Ramos (cell line): Measurements from ENCODE around the gene GSTCD.
"Not testable (repeated sequence)": the region's sequence is repeated elsewhere in the genome, so short reads cannot be mapped to it uniquely, and the experiment has no call there.

Experiments used
- in situ Hi-C: fragments of 300-500 bp; cut with MboI; formaldehyde crosslinking; loops from one replicate; pipeline ENCODE4 v1.14.3; 2022; ENCODE audit warnings: low sequenced_read_pairs; ENCODE audit not compliant: unreplicated experiment

Gene GSTCD

GRCh38 chr4:105708181-105709080, at the start of gene GSTCD, which contains the start of gene INTS12:
GSTCD (plus strand) TSS chr4:105708784; CDS start chr4:105717614, 8,830 bp downstream.
INTS12 (minus strand) TSS chr4:105708689; CDS start chr4:105700005, 8,684 bp downstream.
- in situ Hi-C loops, result no loop called here

GRCh38 chr4:105659190-105659589, 49.4 kb upstream of the GSTCD start:
- in situ Hi-C loops, result no loop called here

GRCh38 chr4:105661028-105661427, 47.6 kb upstream of the GSTCD start:
- in situ Hi-C loops, result no loop called here

GRCh38 chr4:105662935-105663675, 45.5 kb upstream of the GSTCD start:
- in situ Hi-C loops, result no loop called here

- in situ Hi-C loops, result no loop called here
Measured at GRCh38 chr4:105666693-105667092, 41.9 kb upstream of the GSTCD start.

- in situ Hi-C loops, result no loop called here
Measured at GRCh38 chr4:105670684-105671083, 37.9 kb upstream of the GSTCD start.

GRCh38 chr4:105671301-105671700, 37.3 kb upstream of the GSTCD start:
- in situ Hi-C loops, result no loop called here

GRCh38 chr4:105674011-105674410, 34.6 kb upstream of the GSTCD start:
- in situ Hi-C loops, result no loop called here

- in situ Hi-C loops, result no loop called here
Measured at GRCh38 chr4:105677709-105678108, 30.9 kb upstream of the GSTCD start.

GRCh38 chr4:105679186-105679585, 29.4 kb upstream of the GSTCD start:
- in situ Hi-C loops, result no loop called here

GRCh38 chr4:105683038-105683437, 25.5 kb upstream of the GSTCD start:
- in situ Hi-C loops, result no loop called here

- in situ Hi-C loops, result no loop called here
Measured at GRCh38 chr4:105686571-105686970, 22.0 kb upstream of the GSTCD start.

- in situ Hi-C loops, result not testable (repeated sequence)
Measured at GRCh38 chr4:105694812-105695211, 13.8 kb upstream of the GSTCD start.

GRCh38 chr4:105695832-105696231, 12.8 kb upstream of the GSTCD start:
- in situ Hi-C loops, result not testable (repeated sequence)

GRCh38 chr4:105698607-105699006, 10.0 kb upstream of the GSTCD start:
- in situ Hi-C loops, result no loop called here

- in situ Hi-C loops, result no loop called here
Measured at GRCh38 chr4:105707782-105708180, 803 bp upstream of the GSTCD start.

GRCh38 chr4:105709081-105709450, 482 bp downstream of the GSTCD start:
- in situ Hi-C loops, result no loop called here

GRCh38 chr4:105710012-105710600, 1.5 kb downstream of the GSTCD start:
- in situ Hi-C loops, result no loop called here

- in situ Hi-C loops, result no loop called here
Measured at GRCh38 chr4:105710678-105711077, 2.1 kb downstream of the GSTCD start.

GRCh38 chr4:105712766-105713165, 4.2 kb downstream of the GSTCD start:
- in situ Hi-C loops, result no loop called here

- in situ Hi-C loops, result no loop called here
Measured at GRCh38 chr4:105714071-105714521, 5.5 kb downstream of the GSTCD start.
